Measurements from ENCODE around the gene TRUB1.

- no peak for TF ChIP-seq POLR2A (IDR thresholded peaks at IDR 0.05; ENCODE audit: low read depth, low read length)
- no peak for TF ChIP-seq CTCF (IDR thresholded peaks at IDR 0.05; ENCODE audit: extremely low read depth in 1 of 2, insufficient read depth in 1 of 2, low read depth in 1 of 2, low read length in 2 of 2)
- TF ChIP-seq EZH2 (IDR thresholded peaks at IDR 0.05; ENCODE audit: borderline replicate concordance, low read depth, low read length, severe bottlenecking), result no peak
- TF ChIP-seq, protein P1, sequence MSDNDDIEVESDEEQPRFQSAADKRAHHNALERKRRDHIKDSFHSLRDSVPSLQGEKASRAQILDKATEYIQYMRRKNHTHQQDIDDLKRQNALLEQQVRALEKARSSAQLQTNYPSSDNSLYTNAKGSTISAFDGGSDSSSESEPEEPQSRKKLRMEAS (IDR thresholded peaks at IDR 0.05; ENCODE audit: insufficient read depth, insufficient read length), result no peak
- no peak for TF ChIP-seq JUN (IDR thresholded peaks at IDR 0.05; ENCODE audit: borderline replicate concordance, insufficient read depth, insufficient read length, low read depth)
- TF ChIP-seq FOS (IDR thresholded peaks at IDR 0.05; ENCODE audit: borderline replicate concordance, insufficient read depth, low read length), result no peak
- TF ChIP-seq POLR2AphosphoS5 (IDR thresholded peaks at IDR 0.05; ENCODE audit: insufficient read depth, low read depth, low read length), result no peak
These were observed 36.0 kb downstream of the TRUB1 start for GRCh38 chr10:114973997-114974396.
